K562 (cell line): ENCODE results near the gene SS18L1. TPM values are rescaled to one million over a fixed set of nuclear protein-coding genes. Genes with fewer than 3 reads are reported as not detected.

Source experiments
- ATAC-seq: fragments of 200-7000 bp; cut with Tn5 transposase; 3 replicates; pipeline ENCODE4 v1.9.1; 2020; ENCODE audit warnings: moderate library complexity
- BruUV-seq: library from RNA; stranded (reverse); fragments of 400-500 nt; replicated peaks from 2 replicates; lab custom pipeline; 2021; lab: Mats Ljungman, UMichigan
- CTCF ChIA-PET: fragments of 300-600 bp; formaldehyde crosslinking; extraction: SDS; loops from one replicate; lab custom pipeline; 2021; ENCODE audit warnings: low intra/inter-chr PET ratio; lab: Yijun Ruan, JAX
- POLR2A ChIA-PET: fragments of 300-600, 350-650 bp; sonication (Branson Sonifier 250); formaldehyde crosslinking; extraction: SDS; loops from one replicate; lab custom pipeline; 2021; ENCODE audit warnings: antibody characterized with exemption, inconsistent platforms; lab: Yijun Ruan, JAX
- DNase-seq, 4 experiments: peaks; one replicate each; pipeline versions ENCODE4 v3.0.0 to v3.0.0-alpha.2; 2011 to 2018; ENCODE audit warnings: low spot score in 3 of 4, mixed read lengths in 3 of 4; ENCODE audit errors: extremely low read depth in 1 of 4
- FAIRE-seq: peaks from 2 replicates; lab custom pipeline; 2011; peaks lifted over from hg19 to GRCh38; lab: Jason Lieb, UNC
- H2AFZ ChIP-seq: 2 replicates; pipeline ENCODE4 v1.6.0; 2011; ENCODE audit warnings: low read depth, low read length, control low read depth, inconsistent platforms
- H3K27ac ChIP-seq: fragments of 200-600 bp; 3 replicates; pipeline ENCODE4 v1.8.0; 2011; ENCODE audit warnings: low read depth, mild to moderate bottlenecking, control low read depth, inconsistent platforms, low read length, moderate library complexity, mixed read lengths; ENCODE audit errors: extremely low read depth
- H3K27me3 ChIP-seq, 2 experiments: fragments of 300-600 bp in 1 of 2; 2 replicates in 1 of 2; 3 replicates in 1 of 2; pipeline versions ENCODE4 v1.6.0 to v1.8.0; 2011; ENCODE audit warnings: inconsistent platforms in 2 of 2, low read length in 2 of 2, mild to moderate bottlenecking in 1 of 2, mixed read lengths in 1 of 2, moderate library complexity in 1 of 2; ENCODE audit not compliant: control insufficient read depth in 2 of 2, insufficient read depth in 2 of 2
- H3K36me3 ChIP-seq: fragments of 300-600 bp; 3 replicates; pipeline ENCODE4 v1.8.0; 2011; ENCODE audit warnings: mild to moderate bottlenecking, low read length, inconsistent platforms; ENCODE audit not compliant: control insufficient read depth, insufficient read depth
- H3K4me1 ChIP-seq, 2 experiments: fragments of 200-600 bp in 1 of 2; replicated peaks in 1 of 2; 2 replicates in 1 of 2; 3 replicates in 1 of 2; pipeline versions ENCODE4 v1.5.1 to v1.8.0; 2011; ENCODE audit warnings: inconsistent platforms in 2 of 2, low read length in 2 of 2, mild to moderate bottlenecking in 1 of 2, mixed read lengths in 1 of 2, moderate library complexity in 1 of 2; ENCODE audit not compliant: control insufficient read depth in 2 of 2, insufficient read depth in 2 of 2
- H3K4me2 ChIP-seq: 2 replicates; pipeline ENCODE4 v1.6.1; 2011; ENCODE audit warnings: low read length, control low read depth, inconsistent platforms, mixed read lengths; ENCODE audit not compliant: insufficient read depth
- H3K4me3 ChIP-seq: fragments of 200-600 bp; sonication (generic), shearing (Covaris generic); 2 replicates; pipeline ENCODE4 v1.5.1; 2016; ENCODE audit warnings: control low read depth, inconsistent platforms
- H3K79me2 ChIP-seq: fragments of 200-600 bp; 3 replicates; pipeline ENCODE4 v1.8.0; 2011; ENCODE audit warnings: low read length, inconsistent platforms; ENCODE audit not compliant: control insufficient read depth, insufficient read depth
- H3K9ac ChIP-seq, 2 experiments: 2 replicates each; pipeline versions ENCODE4 v1.6.0 to v1.6.1; 2011; ENCODE audit warnings: low read depth in 2 of 2, low read length in 2 of 2, control low read depth in 1 of 2, inconsistent platforms in 1 of 2, mild to moderate bottlenecking in 1 of 2, mixed read lengths in 1 of 2; ENCODE audit not compliant: insufficient read depth in 1 of 2
- H3K9me1 ChIP-seq: one replicate; pipeline ENCODE4 v1.6.0; 2011; ENCODE audit warnings: inconsistent platforms, mild to moderate bottlenecking, low read length, moderate library complexity; ENCODE audit not compliant: control insufficient read depth, insufficient read depth
- H3K9me3 ChIP-seq: replicated peaks from 2 replicates; pipeline ENCODE4 v1.5.1; 2011; ENCODE audit warnings: low read depth, low read length, inconsistent platforms; ENCODE audit not compliant: control insufficient read depth, insufficient read depth
- H4K20me1 ChIP-seq: replicated peaks from 2 replicates; pipeline ENCODE4 v1.6.1; 2011; ENCODE audit warnings: low read length, inconsistent platforms, mixed read lengths; ENCODE audit not compliant: control insufficient read depth, insufficient read depth
- C11orf30 ChIP-seq: fragments of 450-650 bp; IDR thresholded peaks from 2 replicates; pipeline ENCODE4 v1.6.1; 2016; ENCODE audit warnings: low read depth, mild to moderate bottlenecking
- NCOA4 ChIP-seq: fragments of 450-650 bp; IDR thresholded peaks from 2 replicates; pipeline ENCODE4 v1.6.1; 2018; ENCODE audit warnings: mild to moderate bottlenecking; ENCODE audit not compliant: partially characterized antibody
- PHB ChIP-seq: fragments of 250-450 bp; sonication (Bioruptor Pico); IDR thresholded peaks from 2 replicates; pipeline ENCODE4 v1.5.0; 2021
- ZNF766 ChIP-seq: fragments of 200-800 bp; sonication (Bioruptor generic); conservative IDR thresholded peaks from 2 replicates; pipeline ENCODE4 v1.6.1; 2016; ENCODE audit warnings: missing genetic modification characterization, missing compliant biosample characterization
- WGBS: fragments of 100-300 bp; shearing (Covaris generic); methylation state at CpG from one replicate; pipeline ENCODE4 v1.1.6; 2016; ENCODE audit warnings: low coverage, mixed read lengths; ENCODE audit not compliant: insufficient coverage; ENCODE audit errors: missing lambda C conversion rate; 5-methylcytosine and 5-hydroxymethylcytosine counted together
- in situ Hi-C: fragments of 300-500 bp; cut with MboI; formaldehyde crosslinking; loops from 4 replicates; pipeline ENCODE4 v1.15.0; 2018; ENCODE audit warnings: inconsistent platforms, mixed read lengths
- intact Hi-C: fragments of 100-400 bp; cut with micrococcal nuclease; formaldehyde crosslinking; loops from 2 replicates; pipeline ENCODE4 v1.14.2; 2022
- polyA plus RNA-seq, 8 experiments: library from polyadenylated mRNA; depleted of rRNA in 4 of 8; stranded (reverse) in 5 of 8; unstranded in 3 of 8; fragments of >200 nt; fragmentation: Nextera tagmentation in 2 of 8; fragmentation: Illumina TruSeq in 1 of 8; extraction: Ambion mirVana in 2 of 8; extraction: Trizol in 1 of 8; gene quantifications; 2 replicates each; pipeline versions ENCODE4 v1.2.1 to v1.2.3, GENCODE V29; 2011 to 2014; ENCODE audit warnings: inconsistent platforms in 1 of 8, missing spikeins in 1 of 8
- total RNA-seq, 7 experiments: library from RNA; depleted of rRNA in 6 of 7; stranded (reverse); fragments of >200 nt in 6 of 7; fragmentation: Illumina TruSeq in 2 of 7; extraction: Trizol in 2 of 7; gene quantifications; 2 replicates each; pipeline versions ENCODE4 v1.2.1 to v1.2.3, GENCODE V29; 2011 to 2021; ENCODE audit warnings: low replicate concordance in 1 of 7
- TF ChIP-seq, protein P1 (sequence below): fragments of 450-650 bp; formaldehyde crosslinking; IDR thresholded peaks from 2 replicates; pipeline ENCODE4 v1.4.0; 2020; ENCODE audit warnings: mild to moderate bottlenecking
- TF ChIP-seq, protein P2 (sequence below): fragments of 450-650 bp; formaldehyde crosslinking; IDR thresholded peaks from 2 replicates; pipeline ENCODE4 v1.4.0; 2022; ENCODE audit warnings: missing genetic modification characterization

The SS18L1 gene
- total and polyA plus RNA-seq, 9 of the 15 experiments (the other 6 are each of a cell fraction or from before 2014, with no cell fraction given) = 2.7 to 28.3 (median 15.1) TPM

- POLR2A ChIA-PET = no interaction called here
- TF ChIP-seq, protein P1, sequence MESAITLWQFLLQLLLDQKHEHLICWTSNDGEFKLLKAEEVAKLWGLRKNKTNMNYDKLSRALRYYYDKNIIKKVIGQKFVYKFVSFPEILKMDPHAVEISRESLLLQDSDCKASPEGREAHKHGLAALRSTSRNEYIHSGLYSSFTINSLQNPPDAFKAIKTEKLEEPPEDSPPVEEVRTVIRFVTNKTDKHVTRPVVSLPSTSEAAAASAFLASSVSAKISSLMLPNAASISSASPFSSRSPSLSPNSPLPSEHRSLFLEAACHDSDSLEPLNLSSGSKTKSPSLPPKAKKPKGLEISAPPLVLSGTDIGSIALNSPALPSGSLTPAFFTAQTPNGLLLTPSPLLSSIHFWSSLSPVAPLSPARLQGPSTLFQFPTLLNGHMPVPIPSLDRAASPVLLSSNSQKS (CRISPR knock-in tag) = no peak
- TF ChIP-seq ZNF766 = no peak
- TF ChIP-seq C11orf30 = no peak
- TF ChIP-seq NCOA4 = no peak
- TF ChIP-seq, protein P2, sequence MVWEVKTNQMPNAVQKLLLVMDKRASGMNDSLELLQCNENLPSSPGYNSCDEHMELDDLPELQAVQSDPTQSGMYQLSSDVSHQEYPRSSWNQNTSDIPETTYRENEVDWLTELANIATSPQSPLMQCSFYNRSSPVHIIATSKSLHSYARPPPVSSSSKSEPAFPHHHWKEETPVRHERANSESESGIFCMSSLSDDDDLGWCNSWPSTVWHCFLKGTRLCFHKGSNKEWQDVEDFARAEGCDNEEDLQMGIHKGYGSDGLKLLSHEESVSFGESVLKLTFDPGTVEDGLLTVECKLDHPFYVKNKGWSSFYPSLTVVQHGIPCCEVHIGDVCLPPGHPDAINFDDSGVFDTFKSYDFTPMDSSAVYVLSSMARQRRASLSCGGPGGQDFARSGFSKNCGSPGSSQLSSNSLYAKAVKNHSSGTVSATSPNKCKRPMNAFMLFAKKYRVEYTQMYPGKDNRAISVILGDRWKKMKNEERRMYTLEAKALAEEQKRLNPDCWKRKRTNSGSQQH (CRISPR knock-in tag) = no peak
- TF ChIP-seq PHB (CRISPR knock-in tag) = no peak
Measured at GRCh38 chr20:62160253-62160652, 16.7 kb downstream of the SS18L1 start.

More at GRCh38 chr20:62160253-62160652, 16.7 kb downstream of the SS18L1 start:
- Histone ChIP-seq H3K79me2 (peaks cover 40% of the 10 kb centered on the region), H3K9ac (no peak overlapping the region), H4K20me1 (peaks cover 18% of the 10 kb centered on the region), H3K4me2 (no peak overlapping the region), H3K27ac (no peak overlapping the region), H3K27me3 (no peaks in the 10 kb centered on the region), H3K4me3 (no peak overlapping the region), H3K9me1 (peaks cover 5% of the 10 kb centered on the region), H3K36me3 (peaks cover 91% of the 10 kb centered on the region; the same call in 2 of the 3 replicates), H3K9me3 (no peaks in the 10 kb centered on the region), H2AFZ (no peak overlapping the region), H3K4me1 (peaks cover 2 to 50% of the 10 kb centered on the region in 2 experiments; a peak in 3 of 5 replicates)
- WGBS = 94% methylated on average over 8 of the region's 9 CpGs
- FAIRE-seq (no peak), ATAC-seq (no peak), DNase-seq (no peak)
- no TSS peak for BruUV-seq
- in situ Hi-C loops (no loop called here), intact Hi-C loops (no loop called here)
- CTCF ChIA-PET = no interaction called here
